HG02840 (cell line): Measurements from ENCODE around the gene MXD3.
"Not testable (repeated sequence)": the region's sequence is repeated elsewhere in the genome, so short reads cannot be mapped to it uniquely, and the experiment has no call there.

Experiments
- ATAC-seq: cut with Tn5 transposase; IDR thresholded peaks from one replicate; pipeline ENCODE4 v1.9.1; 2021; ENCODE audit warnings: mild to moderate bottlenecking, moderate library complexity, moderate number of reproducible peaks; ENCODE audit not compliant: unreplicated experiment, low FRiP score

Gene MXD3

GRCh38 chr5:177288191-177288590, 23.5 kb downstream of the MXD3 start:
- no peak for ATAC-seq

- no peak for ATAC-seq
These were observed 34.8 kb downstream of the MXD3 start for GRCh38 chr5:177276886-177277285.

GRCh38 chr5:177275883-177276282, 35.8 kb downstream of the MXD3 start:
- no peak for ATAC-seq

GRCh38 chr5:177271113-177271512, 40.6 kb downstream of the MXD3 start:
- ATAC-seq: no peak

GRCh38 chr5:177270653-177271052, 41.0 kb downstream of the MXD3 start:
- no peak for ATAC-seq

- no peak for ATAC-seq
These were observed 41.7 kb downstream of the MXD3 start for GRCh38 chr5:177269976-177270375.

- ATAC-seq: no peak
These were observed 42.3 kb downstream of the MXD3 start for GRCh38 chr5:177269232-177269895.

GRCh38 chr5:177265395-177265794, 46.3 kb downstream of the MXD3 start:
- no peak for ATAC-seq

- ATAC-seq: no peak
These were observed 47.5 kb downstream of the MXD3 start for GRCh38 chr5:177264178-177264577.

GRCh38 chr5:177261510-177261909, 50.2 kb downstream of the MXD3 start:
- ATAC-seq: no peak

GRCh38 chr5:177260961-177261360, 50.7 kb downstream of the MXD3 start:
- ATAC-seq: no peak

GRCh38 chr5:177258711-177259110, 53.0 kb downstream of the MXD3 start:
- not testable (repeated sequence) for ATAC-seq
